GM19238 (cell line): ENCODE data around the gene BYSL.

ENCODE experiments used
- DNase-seq: peaks from one replicate; pipeline ENCODE4 v3.0.0; 2011; ENCODE audit warnings: low spot score; ENCODE audit not compliant: insufficient read length

The BYSL gene

DNA sequence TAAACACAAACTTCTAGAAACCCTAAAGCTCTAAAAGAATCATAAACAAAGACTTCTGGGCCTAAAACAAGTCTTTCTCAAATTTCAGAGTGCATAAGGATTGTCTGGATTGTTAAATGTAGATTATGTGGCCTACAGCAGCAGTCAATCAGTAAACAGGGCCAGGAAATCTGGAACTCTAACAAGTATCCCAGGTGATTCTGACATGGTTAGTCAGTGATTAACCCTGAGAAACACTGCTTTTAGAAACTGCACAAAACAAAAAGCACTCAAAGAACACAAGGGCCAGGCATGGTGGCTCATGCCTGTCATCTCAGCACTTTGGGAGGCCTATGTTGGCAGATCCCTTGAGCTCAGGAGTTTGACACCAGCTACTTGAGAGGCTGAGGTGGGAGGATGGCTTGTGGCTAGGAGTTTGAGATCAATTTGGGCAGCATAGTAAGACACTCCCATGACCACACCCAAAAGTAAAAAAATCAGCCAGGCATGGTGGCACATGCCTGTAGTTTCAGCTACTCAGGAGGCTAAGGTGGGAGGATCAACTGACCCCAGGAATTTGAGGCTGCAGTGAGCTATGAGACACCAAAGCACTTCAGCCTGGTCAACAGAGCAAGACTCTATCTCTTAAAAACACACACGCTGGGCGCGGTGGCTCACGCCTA, 6.3 kb upstream of the BYSL start:
- DNase-seq, result no peak

DNA sequence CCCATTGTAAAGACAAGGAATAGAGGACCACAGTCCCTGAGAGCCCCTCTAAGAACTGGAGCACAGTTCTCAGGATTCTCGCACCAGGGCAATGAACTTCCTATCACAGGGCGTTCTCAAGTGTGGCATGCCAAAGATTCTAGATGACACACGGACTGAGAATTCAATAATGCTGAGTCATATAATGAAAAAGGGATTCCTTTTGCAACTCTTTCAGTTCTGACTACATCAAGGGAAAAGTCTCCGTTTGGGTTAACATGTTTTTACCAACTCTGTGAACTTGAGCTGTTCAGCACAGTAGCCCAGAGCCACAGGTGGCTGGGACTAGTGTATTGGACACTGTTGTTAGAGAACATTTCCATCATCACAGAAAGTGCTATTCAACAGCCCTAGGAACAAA, 3.8 kb upstream of the BYSL start:
- DNase-seq, result no peak

DNA sequence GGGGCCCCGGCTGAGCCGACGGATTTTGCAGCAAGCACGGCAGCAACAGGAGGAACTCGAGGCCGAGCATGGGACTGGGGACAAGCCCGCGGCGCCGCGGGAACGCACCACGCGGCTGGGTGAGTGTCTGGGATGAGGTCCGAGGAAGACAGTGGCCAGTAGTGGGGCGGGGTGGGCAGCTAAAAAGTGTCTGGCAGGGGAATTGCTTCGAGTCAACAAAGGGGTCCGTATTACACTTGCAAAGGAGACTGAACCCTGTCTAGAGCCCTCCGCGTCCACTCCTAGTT, 356 bp downstream of the BYSL start:
- DNase-seq, result no peak

DNA sequence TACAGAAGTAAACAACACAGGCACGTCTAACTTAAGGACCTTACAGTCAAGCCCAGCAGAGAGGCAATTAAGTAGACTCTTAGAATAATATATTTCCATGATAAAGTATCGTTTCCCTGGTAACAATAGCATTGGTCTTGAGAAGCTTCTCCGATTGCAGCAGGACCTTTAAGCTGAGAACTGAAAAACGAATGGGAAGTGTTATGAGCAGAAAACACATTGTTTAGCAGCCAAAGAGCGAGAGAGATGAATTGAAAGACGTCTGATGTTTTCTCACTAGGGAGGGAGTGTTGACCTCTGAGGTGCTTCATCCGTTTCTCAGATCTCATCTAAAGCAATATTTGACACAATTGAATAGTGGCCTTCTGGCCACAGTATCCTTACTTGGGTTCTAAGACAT, 855 bp downstream of the BYSL start:
- DNase-seq, result no peak

DNA sequence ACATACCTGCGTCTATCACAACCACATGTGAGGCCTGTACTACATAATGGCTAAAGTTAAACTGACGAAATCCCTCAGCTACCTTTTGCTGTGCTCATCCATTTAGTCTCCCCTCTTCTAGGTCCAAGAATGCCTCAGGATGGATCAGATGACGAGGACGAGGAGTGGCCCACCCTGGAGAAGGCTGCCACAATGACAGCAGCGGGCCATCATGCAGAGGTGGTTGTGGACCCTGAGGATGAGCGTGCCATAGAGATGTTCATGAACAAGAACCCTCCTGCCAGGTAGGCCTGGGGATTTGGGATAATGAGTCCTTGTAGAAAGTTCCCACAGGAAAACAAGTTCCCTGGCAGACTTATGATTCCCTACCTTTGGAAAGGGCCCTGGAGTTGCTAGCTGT, 6.0 kb downstream of the BYSL start:
- no peak for DNase-seq

DNA sequence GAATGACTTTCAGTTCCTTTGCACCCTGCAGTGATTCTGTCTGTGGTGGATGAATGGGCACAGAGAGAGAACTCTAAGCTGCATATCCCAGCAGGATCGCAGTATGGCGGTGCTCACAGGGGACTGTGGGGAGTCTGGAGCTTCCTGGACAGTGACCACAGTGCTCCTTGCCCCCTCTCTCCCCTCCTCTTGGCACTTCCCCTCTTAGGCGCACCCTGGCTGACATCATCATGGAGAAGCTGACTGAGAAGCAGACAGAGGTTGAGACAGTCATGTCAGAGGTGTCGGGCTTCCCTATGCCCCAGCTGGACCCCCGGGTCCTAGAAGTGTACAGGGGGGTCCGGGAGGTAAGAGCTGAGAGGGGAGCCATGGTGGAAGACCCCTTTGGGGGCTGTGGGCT, 8.6 kb downstream of the BYSL start:
- DNase-seq, result no peak

DNA sequence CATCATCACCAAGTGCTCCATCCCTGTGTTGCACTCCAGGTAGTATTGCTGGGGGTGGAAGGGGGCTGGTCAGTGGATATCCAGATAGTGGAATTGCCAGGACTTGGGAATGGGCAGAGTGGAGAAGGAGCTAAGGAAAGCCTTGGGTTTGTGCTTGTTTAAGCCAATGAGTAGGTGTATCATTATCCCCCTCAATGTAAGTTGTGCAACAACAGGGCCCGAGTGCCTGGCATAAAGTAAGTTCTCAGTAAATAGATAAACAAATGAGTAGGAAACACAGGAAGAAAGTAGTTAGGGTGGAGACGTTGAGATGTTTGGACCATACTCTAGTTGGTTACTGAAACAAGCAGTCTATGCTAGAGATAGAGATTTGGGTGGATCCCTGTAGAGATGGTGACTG, 10.5 kb downstream of the BYSL start:
- no peak for DNase-seq

DNA sequence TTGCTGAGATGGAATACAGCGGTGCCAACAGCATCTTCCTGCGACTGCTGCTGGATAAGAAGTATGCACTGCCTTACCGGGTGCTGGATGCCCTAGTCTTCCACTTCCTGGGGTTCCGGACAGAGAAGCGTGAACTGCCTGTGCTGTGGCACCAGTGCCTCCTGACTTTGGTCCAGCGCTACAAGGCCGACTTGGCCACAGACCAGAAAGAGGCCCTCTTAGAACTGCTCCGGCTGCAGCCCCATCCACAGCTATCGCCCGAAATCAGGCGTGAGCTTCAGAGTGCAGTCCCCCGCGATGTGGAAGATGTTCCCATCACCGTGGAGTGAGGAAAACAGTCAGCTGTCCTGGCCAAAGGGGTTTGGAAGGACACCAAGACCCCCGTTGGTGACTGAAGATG, 11.1 kb downstream of the BYSL start:
- no peak for DNase-seq

DNA sequence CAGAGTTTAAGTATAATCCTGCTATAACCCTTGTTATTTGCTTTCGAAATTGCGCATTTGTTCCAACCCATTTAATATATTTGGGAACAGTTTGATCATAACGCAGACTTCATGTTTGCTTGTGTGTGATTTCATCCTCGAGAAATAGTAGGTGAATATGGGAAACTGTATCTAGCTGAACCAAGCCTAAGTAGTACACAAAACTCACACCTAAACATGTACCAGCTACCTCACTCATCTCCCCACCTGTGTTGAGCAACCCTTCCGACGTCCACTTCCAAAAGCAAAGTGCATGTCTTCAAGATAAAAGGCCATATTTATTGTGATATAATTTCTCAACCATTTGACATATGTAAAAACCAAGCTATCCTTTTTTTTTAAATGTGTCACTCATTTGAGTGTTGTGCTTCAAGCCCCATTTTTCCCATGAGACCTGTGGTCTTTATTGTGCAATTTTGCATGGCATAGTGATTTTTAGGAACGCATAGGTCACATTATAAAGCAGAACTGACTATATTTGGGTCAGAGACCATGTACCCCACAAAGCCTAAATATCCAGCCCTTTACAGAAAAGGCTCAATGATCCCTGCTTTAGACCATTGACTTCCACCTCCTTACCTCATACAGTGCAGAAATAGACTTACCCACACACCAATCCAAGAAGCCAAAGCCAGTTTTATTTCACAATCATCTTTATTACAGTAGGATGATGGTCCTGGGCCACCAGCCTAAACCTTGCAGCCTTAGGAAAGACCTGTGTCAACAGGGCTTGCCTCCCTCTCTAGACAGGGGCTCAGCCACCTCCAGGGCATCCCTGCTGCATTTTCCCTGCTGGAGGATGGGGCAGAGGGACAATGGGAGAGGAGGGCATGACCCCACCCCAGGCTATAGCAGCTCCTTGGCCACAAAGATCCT, 13.2 kb downstream of the BYSL start:
- DNase-seq, result no peak

DNA sequence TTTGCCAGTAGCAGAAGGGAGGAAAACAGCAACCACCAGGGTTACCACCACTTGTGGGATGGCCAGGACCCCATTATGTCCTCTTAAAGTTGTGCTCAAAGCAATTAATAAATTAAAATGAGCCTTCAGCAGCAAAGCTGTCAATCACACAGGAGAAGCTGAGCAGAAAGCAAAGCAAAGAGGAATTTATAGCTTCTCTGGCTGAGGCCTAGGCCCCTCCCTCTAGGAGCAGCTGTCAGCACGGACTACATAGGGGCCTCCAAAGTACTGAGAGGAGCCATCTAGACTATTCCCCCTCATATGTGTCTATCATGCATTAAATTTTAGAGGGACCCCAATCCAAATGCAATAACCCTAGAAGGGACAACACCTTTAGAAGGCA, 13.9 kb downstream of the BYSL start:
- DNase-seq, result no peak

DNA sequence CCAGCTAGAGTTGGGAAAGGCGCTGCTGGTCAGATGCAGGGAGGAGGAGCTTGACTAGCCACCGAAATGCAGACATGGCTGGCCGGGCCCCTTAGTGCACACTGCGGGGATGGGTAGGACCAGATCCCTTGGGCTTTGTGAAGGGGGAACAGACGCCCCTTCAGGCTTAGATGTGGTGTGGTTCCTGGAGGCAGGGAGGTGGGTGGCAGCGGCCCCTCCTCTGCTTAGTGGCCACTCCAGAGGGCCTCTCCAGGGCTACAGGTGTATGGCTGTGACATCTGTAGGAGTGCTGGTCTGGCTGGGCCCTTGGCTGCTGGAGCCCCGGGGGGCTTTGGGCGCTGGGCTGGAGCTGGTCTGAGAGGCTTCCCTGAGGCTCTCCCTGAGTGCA, 14.4 kb downstream of the BYSL start:
- no peak for DNase-seq

DNA sequence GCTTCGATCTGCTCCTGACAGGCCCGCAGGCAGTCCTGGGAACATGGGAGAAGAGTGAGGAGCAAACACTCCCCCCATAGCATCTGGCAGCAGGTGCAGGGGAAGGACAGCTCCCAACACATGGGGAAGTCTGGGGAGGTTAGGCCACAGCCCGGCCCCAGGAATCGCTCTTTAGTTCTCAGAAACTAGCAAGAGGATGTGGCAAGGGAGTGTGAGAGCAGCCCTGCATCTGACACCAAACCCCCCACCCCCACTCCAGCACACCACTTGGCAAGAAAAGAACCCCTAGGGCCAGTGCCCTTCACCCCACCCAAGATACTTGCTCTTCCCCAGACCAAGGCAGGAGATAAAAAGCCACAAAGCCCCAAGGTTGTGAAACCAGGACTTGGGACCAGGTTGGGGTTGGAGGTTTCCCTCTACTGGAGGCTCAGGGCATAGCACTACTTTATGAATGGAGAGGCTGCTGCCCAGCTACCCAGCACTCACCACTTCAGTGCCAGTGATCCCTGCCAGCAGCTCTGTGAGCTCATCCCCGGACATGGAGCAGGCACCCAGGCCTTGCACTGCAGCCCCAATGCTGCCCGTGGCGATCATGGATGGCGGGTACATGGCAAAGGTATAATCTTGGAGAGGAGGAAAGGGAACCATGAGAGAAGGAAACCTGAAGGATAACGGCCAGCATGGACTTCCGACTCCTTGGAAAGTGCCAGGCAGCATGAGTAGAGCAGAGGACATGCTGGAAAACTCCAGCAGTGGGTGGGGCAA, 15.0 kb downstream of the BYSL start:
- peak; percentile 63 for DNase-seq

DNA sequence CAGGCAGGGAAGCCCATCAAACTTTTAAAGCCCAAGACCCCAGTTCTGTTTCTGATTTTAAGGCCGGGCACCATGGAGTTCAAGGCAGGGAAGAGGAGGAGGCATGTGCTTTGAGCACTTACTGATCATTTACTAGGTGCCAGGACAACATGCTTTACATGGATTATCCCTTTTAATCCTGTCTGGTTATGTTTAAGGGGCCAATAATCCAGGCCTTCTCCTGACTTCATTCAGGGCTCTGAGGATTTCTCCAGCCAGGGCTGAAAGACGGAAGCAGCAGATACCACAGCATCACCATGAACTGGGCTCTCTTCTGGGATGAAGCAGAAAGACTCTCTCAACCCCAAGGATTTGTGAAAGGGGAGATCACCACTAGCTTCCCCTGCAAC, 16.2 kb downstream of the BYSL start:
- no peak for DNase-seq

DNA sequence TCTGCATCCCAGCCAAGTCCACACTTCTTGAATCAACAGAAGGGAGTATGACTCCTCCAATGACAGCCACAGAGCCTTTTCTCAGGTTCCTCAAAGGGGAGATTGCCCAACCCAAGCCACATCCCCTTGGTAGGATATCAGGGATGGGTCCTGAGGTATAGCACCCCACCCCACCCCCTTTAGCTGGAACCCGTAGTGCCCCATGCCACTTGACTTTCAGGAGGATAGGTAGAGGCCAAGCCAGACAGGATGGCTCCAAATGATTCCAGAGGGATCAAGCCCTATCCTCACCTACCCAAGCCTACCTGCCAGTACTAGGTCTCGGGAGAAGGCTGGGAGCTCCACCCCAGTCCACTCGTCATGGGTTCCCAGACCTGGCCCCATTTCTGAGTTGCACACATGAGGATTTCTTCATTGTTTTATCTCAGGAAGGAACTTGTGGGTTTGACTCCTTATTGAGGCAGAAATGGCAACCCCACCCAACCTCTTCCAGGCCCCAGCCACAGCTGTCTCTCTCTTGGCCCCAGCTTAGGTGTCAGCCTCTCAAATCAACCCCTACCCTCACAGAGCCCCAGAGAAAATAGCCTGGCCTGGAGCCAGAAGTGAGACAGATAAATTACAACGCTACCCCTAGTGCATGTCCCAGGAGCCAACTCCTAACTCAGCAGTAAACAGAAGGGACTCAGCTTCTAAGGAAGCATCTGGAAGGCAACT, 16.7 kb downstream of the BYSL start:
- DNase-seq, result no peak

DNA sequence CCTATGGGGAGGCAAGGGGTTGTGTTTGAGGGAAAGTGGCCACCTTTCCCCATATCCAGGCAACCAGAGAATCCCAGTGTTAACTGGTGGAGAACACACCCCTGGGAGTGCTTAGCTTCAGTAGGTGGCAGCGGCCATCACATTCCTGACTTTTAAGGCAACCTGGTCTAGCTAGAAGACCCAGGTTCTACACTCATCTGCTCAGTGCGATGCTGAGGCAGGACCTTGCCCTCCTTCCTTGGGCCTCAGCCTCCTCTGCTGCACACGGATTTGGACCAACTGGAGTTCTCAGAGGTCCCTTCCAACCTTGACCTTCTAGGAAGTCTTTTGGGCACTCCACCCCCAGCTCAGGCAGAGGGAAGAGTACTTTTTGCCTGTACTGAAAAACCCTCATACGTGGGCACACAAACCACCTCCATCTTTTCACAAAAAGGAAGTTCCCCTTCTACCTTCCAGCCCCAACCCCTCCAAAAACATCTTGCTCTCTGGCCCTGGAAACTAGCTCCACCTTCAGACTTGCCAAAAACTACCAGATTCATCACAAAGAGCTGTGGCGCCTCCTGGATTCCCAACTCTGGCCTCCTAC, 17.4 kb downstream of the BYSL start:
- DNase-seq, result no peak

DNA sequence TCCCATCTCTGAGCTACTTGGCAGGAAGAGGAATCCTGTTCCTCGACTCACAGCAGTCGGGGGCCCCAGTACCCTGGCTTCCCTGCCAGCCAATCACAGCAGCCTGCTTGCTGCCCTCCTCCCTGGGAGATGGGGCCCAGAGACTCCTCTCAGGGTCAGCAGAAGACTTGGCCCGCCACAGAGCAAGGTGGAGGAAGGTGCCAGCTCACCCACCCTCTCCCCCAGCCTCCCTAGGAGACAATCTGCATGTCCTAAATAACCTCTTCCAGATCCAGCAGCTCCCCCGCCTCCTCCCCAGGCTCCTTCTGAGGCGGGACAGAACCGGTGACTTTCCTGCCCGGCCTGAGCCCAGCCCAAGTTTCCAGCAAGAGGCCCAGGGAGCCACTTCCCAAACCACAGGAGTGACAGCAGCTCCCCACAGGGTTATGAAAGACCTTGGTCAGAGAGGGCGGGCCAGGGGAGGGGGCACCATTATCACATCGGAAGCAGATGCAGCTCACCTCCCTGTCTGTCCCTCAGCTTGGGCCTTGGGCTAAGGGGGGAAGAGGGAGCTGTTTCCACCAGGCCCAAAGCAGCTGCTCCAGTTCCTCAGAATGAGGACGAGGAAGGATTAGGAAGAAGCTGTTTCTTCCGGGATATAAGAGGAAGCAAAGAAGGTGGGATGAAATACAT, 18.0 kb downstream of the BYSL start:
- DNase-seq, result no peak

DNA sequence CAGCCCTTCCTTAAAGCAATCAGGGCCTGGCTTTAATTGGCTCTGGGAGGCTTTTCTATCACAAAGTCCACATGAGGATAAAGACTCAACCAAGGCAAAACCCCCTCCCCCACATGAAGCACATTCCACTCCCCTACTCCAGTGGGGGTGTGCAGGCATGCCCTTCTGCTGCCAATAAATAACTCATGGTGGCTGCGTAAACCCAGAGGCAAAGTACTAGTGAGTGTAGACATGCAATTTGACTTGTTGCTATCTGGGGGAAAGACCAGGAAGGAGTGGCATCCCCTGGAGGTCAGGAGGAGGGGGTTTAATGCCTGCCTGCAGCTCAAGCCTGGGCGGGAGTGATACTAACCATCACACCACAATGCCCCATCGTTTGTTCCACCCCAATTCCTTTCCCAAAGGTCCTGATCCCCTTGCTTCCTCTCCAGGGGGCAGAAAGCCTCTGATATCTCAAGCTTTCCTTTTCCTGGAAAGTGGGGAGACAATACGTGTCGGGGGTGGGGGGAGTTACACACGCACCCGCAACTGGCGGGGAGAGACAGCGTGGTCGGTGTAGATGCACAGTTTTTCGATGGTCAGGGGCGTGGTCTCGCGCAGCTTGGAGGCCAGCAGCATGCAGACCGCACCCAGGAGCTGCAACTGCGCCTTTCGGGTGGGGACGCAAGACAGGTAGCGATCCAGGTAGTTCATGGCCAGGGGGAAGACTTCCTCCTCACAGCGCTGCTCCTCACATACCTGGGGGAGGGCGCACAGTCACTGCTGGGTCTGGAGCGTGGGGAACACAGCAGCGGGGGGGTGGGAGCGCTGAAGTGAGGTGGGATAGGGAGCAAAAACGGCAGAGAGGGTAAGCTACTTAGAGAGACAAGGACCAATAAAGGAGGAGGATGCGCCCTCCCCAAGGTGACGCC, 18.8 kb downstream of the BYSL start:
- DNase-seq, result no peak

DNA sequence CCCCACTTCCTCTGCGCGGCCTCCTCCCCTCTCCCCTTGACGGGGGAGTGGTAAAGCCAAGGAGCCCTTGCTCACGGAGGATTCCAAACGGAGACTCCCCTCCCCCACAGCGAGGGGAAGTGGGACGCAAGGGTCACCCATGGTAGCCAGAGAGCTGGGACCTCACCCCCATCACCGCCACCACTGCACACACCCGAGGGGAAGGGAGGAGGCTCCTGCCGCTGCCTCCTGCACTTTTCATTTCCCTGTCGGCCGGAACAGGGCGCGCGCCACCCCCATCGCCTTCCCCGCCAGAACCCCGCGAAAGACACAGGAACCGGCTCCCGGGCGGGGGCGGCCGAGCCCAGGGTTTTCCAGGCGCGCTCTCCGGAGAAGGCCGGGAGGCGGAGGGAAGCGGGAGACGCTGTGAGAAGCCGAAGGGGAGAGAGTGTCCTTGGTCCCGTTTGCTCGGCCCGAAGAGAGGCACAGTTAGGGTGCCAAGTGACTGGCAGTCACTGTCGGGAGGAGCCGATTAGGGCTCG, 19.5 kb downstream of the BYSL start:
- peak; percentile 35 for DNase-seq

DNA sequence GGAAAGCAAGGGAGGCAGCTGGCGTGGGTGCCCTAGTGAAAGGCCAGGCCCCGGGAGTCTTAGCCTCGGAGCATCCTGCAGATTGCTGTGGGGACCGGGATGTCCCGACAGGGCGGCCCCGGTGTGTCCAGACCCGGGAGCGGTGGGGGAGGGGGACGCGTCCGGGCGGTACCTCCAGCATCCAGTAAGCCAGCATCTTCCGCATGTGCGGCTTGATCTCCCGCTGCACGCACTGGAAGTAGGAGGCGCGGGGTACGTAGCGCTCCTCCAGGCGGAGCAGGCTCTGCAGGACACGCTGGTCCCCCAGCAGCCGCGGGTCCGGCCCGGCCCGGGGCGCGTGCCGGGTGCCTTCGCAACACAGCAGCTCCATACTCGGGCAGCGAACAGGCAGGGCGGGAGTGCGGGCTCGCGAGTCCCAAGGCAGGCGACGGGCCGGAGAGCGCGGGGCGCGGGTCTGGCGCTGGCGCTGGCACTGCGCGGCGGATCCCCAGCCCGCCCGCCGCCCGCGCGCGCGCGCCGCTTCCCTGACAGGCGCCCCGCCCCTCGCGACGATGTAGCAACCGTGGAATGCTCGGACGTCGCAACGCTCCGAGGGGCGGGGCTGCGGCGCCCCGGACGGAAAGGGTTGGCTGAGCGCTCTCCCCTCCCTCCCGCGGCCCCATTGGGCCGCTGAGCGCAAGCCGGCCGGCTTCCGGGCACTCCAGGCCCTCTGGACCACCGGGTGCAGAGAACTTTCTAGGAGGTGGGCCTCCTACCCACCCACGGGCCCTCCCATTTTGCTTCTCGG, 20.2 kb downstream of the BYSL start, which contains the start of gene CCND3:
Gene CCND3 (minus strand): TSS at position 529 of the 787 bp plus-strand sequence. CDS start 159 bp downstream, at position 370.
- peak; percentile 88 for DNase-seq
